A673 (cell line): Measurements from ENCODE around the gene ATF3.

Experiments used
- CTCF ChIP-seq: fragments of 300-800, 200-600 bp; sonication (generic); conservative IDR thresholded peaks from 2 replicates; pipeline ENCODE4 v1.5.1; 2017; ENCODE audit warnings: low read depth, mild to moderate bottlenecking, antibody characterized with exemption, low read length, moderate library complexity, mixed read lengths
- EZH2 ChIP-seq: fragments of 200-600 bp; sonication (generic); IDR thresholded peaks from 2 replicates; pipeline ENCODE4 v1.6.1; 2017; ENCODE audit warnings: borderline replicate concordance, low read depth, mild to moderate bottlenecking, mixed read lengths, antibody characterized with exemption, low read length; ENCODE audit not compliant: poor library complexity, severe bottlenecking

GRCh38 chr1:212582291-212582690, 26.3 kb upstream of the ATF3 start:
- TF ChIP-seq CTCF (no peak), EZH2 (no peak)
